B cell (primary cell): ENCODE data around the gene HCRTR2.

ENCODE experiments used
- EZH2 ChIP-seq: IDR thresholded peaks from 2 replicates; pipeline ENCODE4 v1.6.1; 2012; ENCODE audit warnings: borderline replicate concordance, low read depth, mild to moderate bottlenecking, moderate library complexity, low read length; ENCODE audit not compliant: insufficient read depth, poor library complexity, severe bottlenecking
- TF ChIP-seq, protein P1 (sequence below): fragments of 200-600 bp; IDR thresholded peaks from one replicate; pipeline ENCODE4 v1.8.0; 2022; ENCODE audit warnings: antibody characterized with exemption, mild to moderate bottlenecking

DNA sequence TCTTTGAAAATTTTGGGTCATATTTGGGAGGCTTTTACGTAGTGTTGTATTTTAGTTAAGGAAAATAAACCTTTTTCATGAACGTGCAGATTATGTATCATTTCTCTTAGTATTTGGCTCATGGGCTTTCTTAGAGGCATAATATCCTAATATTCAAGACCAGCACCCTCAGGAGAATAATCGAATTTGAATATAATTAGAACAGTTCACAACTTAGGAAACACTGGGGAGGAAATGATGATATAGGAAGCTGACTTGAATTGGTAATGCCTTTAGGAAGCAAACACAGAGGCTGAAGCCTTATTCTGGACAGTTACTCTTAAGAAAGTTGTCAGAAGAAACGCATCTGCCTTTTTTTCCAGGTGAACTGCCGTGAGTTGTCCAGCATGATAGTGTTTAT, 152.9 kb downstream of the HCRTR2 start, which contains the start of gene GFRAL:
- TF ChIP-seq, protein P1, sequence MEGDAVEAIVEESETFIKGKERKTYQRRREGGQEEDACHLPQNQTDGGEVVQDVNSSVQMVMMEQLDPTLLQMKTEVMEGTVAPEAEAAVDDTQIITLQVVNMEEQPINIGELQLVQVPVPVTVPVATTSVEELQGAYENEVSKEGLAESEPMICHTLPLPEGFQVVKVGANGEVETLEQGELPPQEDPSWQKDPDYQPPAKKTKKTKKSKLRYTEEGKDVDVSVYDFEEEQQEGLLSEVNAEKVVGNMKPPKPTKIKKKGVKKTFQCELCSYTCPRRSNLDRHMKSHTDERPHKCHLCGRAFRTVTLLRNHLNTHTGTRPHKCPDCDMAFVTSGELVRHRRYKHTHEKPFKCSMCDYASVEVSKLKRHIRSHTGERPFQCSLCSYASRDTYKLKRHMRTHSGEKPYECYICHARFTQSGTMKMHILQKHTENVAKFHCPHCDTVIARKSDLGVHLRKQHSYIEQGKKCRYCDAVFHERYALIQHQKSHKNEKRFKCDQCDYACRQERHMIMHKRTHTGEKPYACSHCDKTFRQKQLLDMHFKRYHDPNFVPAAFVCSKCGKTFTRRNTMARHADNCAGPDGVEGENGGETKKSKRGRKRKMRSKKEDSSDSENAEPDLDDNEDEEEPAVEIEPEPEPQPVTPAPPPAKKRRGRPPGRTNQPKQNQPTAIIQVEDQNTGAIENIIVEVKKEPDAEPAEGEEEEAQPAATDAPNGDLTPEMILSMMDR = no peak
- TF ChIP-seq EZH2 = no peak
